Gastroesophageal sphincter (tissue), 3 donors: ENCODE results near the gene MAMSTR.

ENCODE experiments used
- EP300 ChIP-seq: sonication (generic); formaldehyde crosslinking; IDR thresholded peaks from one replicate; pipeline ENCODE4 v1.6.1; 2017; ENCODE audit warnings: antibody characterized with exemption, mild to moderate bottlenecking
- POLR2A ChIP-seq, 2 donors: fragments of 450-650 bp; IDR thresholded peaks; one replicate each; pipeline ENCODE4 v1.6.1; 2017; ENCODE audit warnings: antibody characterized with exemption in 2 of 2, mild to moderate bottlenecking in 2 of 2, moderate library complexity in 1 of 2
- POLR2AphosphoS5 ChIP-seq: sonication (generic); formaldehyde crosslinking; IDR thresholded peaks from one replicate; pipeline ENCODE4 v1.6.1; 2017; ENCODE audit warnings: antibody characterized with exemption
- TF ChIP-seq, protein P1 (sequence below), 4 experiments: fragments of 200-600 bp in 2 of 4; fragments of 450-650 bp in 2 of 4; sonication (generic) in 1 of 4; IDR thresholded peaks; one replicate each; pipeline ENCODE4 v1.5.1; 2017 to 2019; ENCODE audit warnings: antibody characterized with exemption in 4 of 4, mild to moderate bottlenecking in 2 of 4, moderate library complexity in 2 of 4

DNA sequence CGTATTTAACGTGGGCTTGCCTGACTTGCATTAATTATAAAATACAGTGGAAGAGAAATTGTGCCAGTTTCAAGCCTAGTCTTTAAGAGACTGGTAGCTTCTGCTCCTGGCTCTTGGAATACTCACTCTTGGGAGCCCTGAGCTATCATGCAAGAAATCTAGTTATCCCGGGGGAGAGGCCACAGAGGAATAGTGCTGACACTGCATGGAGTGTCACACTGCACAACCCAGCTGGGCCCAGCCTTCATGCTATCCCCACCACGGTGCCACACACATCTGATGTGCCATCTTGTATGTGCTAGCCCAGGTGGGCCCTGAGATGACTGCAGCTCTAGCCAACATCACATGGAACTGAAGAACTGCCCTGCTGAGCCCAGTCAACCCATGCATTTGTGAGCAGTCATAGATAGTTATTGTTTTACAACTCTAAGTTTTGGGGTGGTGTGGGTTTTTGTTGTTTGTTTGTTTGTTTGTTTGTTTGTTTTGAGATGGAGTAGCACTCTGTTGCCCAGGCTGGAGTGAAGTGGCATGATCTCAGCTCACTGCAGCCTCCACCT, 8.3 kb downstream of the MAMSTR start:
- TF ChIP-seq POLR2A (IDR thresholded peaks at IDR 0.05) (no peak), EP300 (no peak), POLR2AphosphoS5 (no peak)
- TF ChIP-seq, protein P1, sequence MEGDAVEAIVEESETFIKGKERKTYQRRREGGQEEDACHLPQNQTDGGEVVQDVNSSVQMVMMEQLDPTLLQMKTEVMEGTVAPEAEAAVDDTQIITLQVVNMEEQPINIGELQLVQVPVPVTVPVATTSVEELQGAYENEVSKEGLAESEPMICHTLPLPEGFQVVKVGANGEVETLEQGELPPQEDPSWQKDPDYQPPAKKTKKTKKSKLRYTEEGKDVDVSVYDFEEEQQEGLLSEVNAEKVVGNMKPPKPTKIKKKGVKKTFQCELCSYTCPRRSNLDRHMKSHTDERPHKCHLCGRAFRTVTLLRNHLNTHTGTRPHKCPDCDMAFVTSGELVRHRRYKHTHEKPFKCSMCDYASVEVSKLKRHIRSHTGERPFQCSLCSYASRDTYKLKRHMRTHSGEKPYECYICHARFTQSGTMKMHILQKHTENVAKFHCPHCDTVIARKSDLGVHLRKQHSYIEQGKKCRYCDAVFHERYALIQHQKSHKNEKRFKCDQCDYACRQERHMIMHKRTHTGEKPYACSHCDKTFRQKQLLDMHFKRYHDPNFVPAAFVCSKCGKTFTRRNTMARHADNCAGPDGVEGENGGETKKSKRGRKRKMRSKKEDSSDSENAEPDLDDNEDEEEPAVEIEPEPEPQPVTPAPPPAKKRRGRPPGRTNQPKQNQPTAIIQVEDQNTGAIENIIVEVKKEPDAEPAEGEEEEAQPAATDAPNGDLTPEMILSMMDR (IDR thresholded peaks at IDR 0.05) = no peak
